H1 (cell line): ENCODE data around the gene NFATC4. TPM values are rescaled to one million over a fixed set of nuclear protein-coding genes. Genes with fewer than 3 reads are reported as not detected.

Source experiments
- CTCF ChIA-PET: fragments of 300-600 bp; sonication (Branson Sonifier 250); formaldehyde crosslinking; loops from one replicate; lab custom pipeline; 2021; ENCODE audit not compliant: partially characterized antibody; lab: Charles Lee
- POLR2A ChIA-PET: fragments of 300-600 bp; sonication (Branson Sonifier 250); formaldehyde crosslinking; loops from one replicate; lab custom pipeline; 2021; ENCODE audit warnings: inconsistent platforms; ENCODE audit not compliant: partially characterized antibody; lab: Charles Lee
- DNase-seq, 2 experiments: peaks; one replicate each; pipeline versions ENCODE4 v3.0.0 to v3.0.0-alpha.2; 2010 to 2022; ENCODE audit warnings: low spot score in 2 of 2, low read depth in 1 of 2, mixed read lengths in 1 of 2
- FAIRE-seq: peaks from 2 replicates; lab custom pipeline; 2011; peaks lifted over from hg19 to GRCh38; lab: Jason Lieb, UNC
- H2AFZ ChIP-seq: 2 replicates; pipeline ENCODE4 v1.8.1; 2012; ENCODE audit warnings: low read length, inconsistent platforms
- H2AK5ac ChIP-seq: 2 replicates; pipeline ENCODE4 v1.6.1; 2013; ENCODE audit warnings: low read depth, low read length
- H2BK120ac ChIP-seq: replicated peaks from 2 replicates; pipeline ENCODE3; 2013; ENCODE audit warnings: low read depth, low read length, inconsistent platforms
- H2BK12ac ChIP-seq: 2 replicates; pipeline ENCODE4 v1.6.1; 2013; ENCODE audit warnings: low read depth, low read length
- H2BK15ac ChIP-seq: 2 replicates; pipeline ENCODE4 v1.6.1; 2013; ENCODE audit warnings: low read length
- H2BK20ac ChIP-seq: 2 replicates; pipeline ENCODE4 v1.6.1; 2013; ENCODE audit warnings: low read length
- H2BK5ac ChIP-seq: 2 replicates; pipeline ENCODE4 v1.6.1; 2013; ENCODE audit warnings: low read depth, low read length
- H3K14ac ChIP-seq: 2 replicates; pipeline ENCODE4 v1.6.1; 2013; ENCODE audit warnings: inconsistent platforms; ENCODE audit not compliant: insufficient read length
- H3K18ac ChIP-seq: 2 replicates; pipeline ENCODE4 v1.6.1; 2013; ENCODE audit warnings: low read length; ENCODE audit errors: extremely low read depth
- H3K23ac ChIP-seq: 2 replicates; pipeline ENCODE4 v1.6.1; 2013; ENCODE audit warnings: inconsistent platforms; ENCODE audit not compliant: insufficient read length
- H3K23me2 ChIP-seq: 2 replicates; pipeline ENCODE4 v1.6.1; 2013; ENCODE audit warnings: low read depth, low read length
- H3K27ac ChIP-seq: 2 replicates; pipeline ENCODE4 v1.6.1; 2011; ENCODE audit warnings: low read depth, low read length, inconsistent platforms
- H3K27me3 ChIP-seq, 4 experiments: replicated peaks in 1 of 4; 1 replicate in 1 of 4; 2 replicates in 3 of 4; pipeline versions ENCODE4 v1.6.1 to v1.8.1; 2011 to 2013; ENCODE audit warnings: low read length in 3 of 4, mild to moderate bottlenecking in 3 of 4, inconsistent platforms in 2 of 4, mixed read lengths in 2 of 4, moderate library complexity in 1 of 4; ENCODE audit not compliant: control insufficient read depth in 3 of 4, insufficient read depth in 3 of 4; ENCODE audit errors: extremely low read depth in 1 of 4
- H3K36me3 ChIP-seq, 4 experiments: 2 replicates each; pipeline versions ENCODE4 v1.6.1 to v1.8.1; 2011 to 2013; ENCODE audit warnings: mild to moderate bottlenecking in 4 of 4, low read length in 3 of 4, moderate library complexity in 2 of 4, control low read depth in 1 of 4, inconsistent platforms in 1 of 4; ENCODE audit not compliant: insufficient read depth in 4 of 4, control insufficient read depth in 2 of 4
- H3K4ac ChIP-seq: replicated peaks from 2 replicates; pipeline ENCODE3; 2013; ENCODE audit warnings: low read length, low read depth, mixed read lengths, inconsistent platforms; ENCODE audit not compliant: insufficient read length
- H3K4me1 ChIP-seq, 4 experiments: replicated peaks in 1 of 4; 1 replicate in 1 of 4; 2 replicates in 3 of 4; pipeline versions ENCODE4 v1.6.1 to v1.8.1; 2011 to 2013; ENCODE audit warnings: low read length in 3 of 4, inconsistent platforms in 2 of 4, mixed read lengths in 1 of 4; ENCODE audit not compliant: insufficient read depth in 4 of 4, control insufficient read depth in 3 of 4
- H3K4me2 ChIP-seq, 2 experiments: 2 replicates each; pipeline versions ENCODE4 v1.6.1 to v1.8.1; 2011 to 2013; ENCODE audit warnings: low read depth in 2 of 2, low read length in 2 of 2, control low read depth in 1 of 2, inconsistent platforms in 1 of 2, mild to moderate bottlenecking in 1 of 2; ENCODE audit not compliant: insufficient read depth in 1 of 2
- H3K4me3 ChIP-seq, 4 experiments: fragments of 200-600, 300-600 bp in 1 of 4; sonication (generic), shearing (Covaris generic), sonication (Bioruptor Twin) in 1 of 4; 2 replicates each; pipeline versions ENCODE4 v1.5.1 to v1.8.1; 2011 to 2016; ENCODE audit warnings: low read length in 4 of 4, low read depth in 3 of 4, control low read depth in 2 of 4, inconsistent platforms in 2 of 4, mild to moderate bottlenecking in 2 of 4, mixed read lengths in 1 of 4, moderate library complexity in 1 of 4; ENCODE audit not compliant: insufficient read depth in 2 of 4; ENCODE audit errors: extremely low read depth in 1 of 4
- H3K56ac ChIP-seq: replicated peaks from 2 replicates; pipeline ENCODE3; 2013; ENCODE audit warnings: low read depth, mild to moderate bottlenecking, mixed read lengths, low read length, inconsistent platforms; ENCODE audit not compliant: insufficient read length
- H3K79me1 ChIP-seq: 2 replicates; pipeline ENCODE4 v1.6.1; 2013; ENCODE audit warnings: low read depth, low read length, control low read depth
- H3K79me2 ChIP-seq, 2 experiments: 2 replicates each; pipeline versions ENCODE4 v1.6.1 to v1.8.1; 2012 to 2013; ENCODE audit warnings: low read length in 2 of 2, mild to moderate bottlenecking in 2 of 2, inconsistent platforms in 1 of 2; ENCODE audit not compliant: insufficient read depth in 2 of 2, control insufficient read depth in 1 of 2
- H3K9ac ChIP-seq, 4 experiments: replicated peaks in 1 of 4; 1 replicate in 1 of 4; 2 replicates in 3 of 4; pipeline versions ENCODE4 v1.6.1 to v1.8.1; 2011 to 2013; ENCODE audit warnings: low read depth in 3 of 4, low read length in 3 of 4, control low read depth in 2 of 4, mild to moderate bottlenecking in 2 of 4, moderate library complexity in 2 of 4, inconsistent platforms in 1 of 4; ENCODE audit errors: extremely low read depth in 1 of 4
- H3K9me3 ChIP-seq, 2 experiments: 2 replicates each; pipeline versions ENCODE4 v1.6.1 to v1.8.1; 2012 to 2013; ENCODE audit warnings: mild to moderate bottlenecking in 2 of 2, moderate library complexity in 2 of 2, control low read depth in 1 of 2, inconsistent platforms in 1 of 2, low read depth in 1 of 2, low read length in 1 of 2, mixed read lengths in 1 of 2; ENCODE audit not compliant: insufficient read depth in 2 of 2
- H4K20me1 ChIP-seq, 2 experiments: replicated peaks in 1 of 2; 2 replicates each; pipeline versions ENCODE3 to v1.8.1; 2011 to 2013; ENCODE audit warnings: inconsistent platforms in 2 of 2, low read length in 2 of 2, mild to moderate bottlenecking in 1 of 2; ENCODE audit not compliant: insufficient read depth in 2 of 2, control insufficient read depth in 1 of 2
- H4K5ac ChIP-seq: 2 replicates; pipeline ENCODE4 v1.6.1; 2013; ENCODE audit warnings: low read length, low read depth, mixed read lengths, inconsistent platforms; ENCODE audit not compliant: insufficient read length
- H4K8ac ChIP-seq: 2 replicates; pipeline ENCODE4 v1.8.0; 2013; ENCODE audit warnings: mild to moderate bottlenecking, moderate library complexity, low read length, inconsistent platforms; ENCODE audit not compliant: insufficient read depth; ENCODE audit errors: extremely low read depth
- H4K91ac ChIP-seq: replicated peaks from 2 replicates; pipeline ENCODE3; 2013; ENCODE audit warnings: low read length, mixed read lengths, inconsistent platforms; ENCODE audit not compliant: insufficient read length
- ATF2 ChIP-seq: IDR thresholded peaks from 2 replicates; pipeline ENCODE4 v1.6.1; 2012; ENCODE audit warnings: low read length, inconsistent platforms
- ATF3 ChIP-seq: IDR thresholded peaks from 2 replicates; pipeline ENCODE4 v1.6.1; 2011; ENCODE audit warnings: low read depth, mild to moderate bottlenecking, low read length; ENCODE audit not compliant: insufficient read depth
- HDAC6 ChIP-seq: IDR thresholded peaks from one replicate; pipeline ENCODE4 v1.7.1; 2012; ENCODE audit warnings: low read depth, mild to moderate bottlenecking, inconsistent platforms, low read length, moderate library complexity
- KDM4A ChIP-seq: IDR thresholded peaks from one replicate; pipeline ENCODE4 v1.7.1; 2012; ENCODE audit warnings: low read depth, mild to moderate bottlenecking, moderate library complexity, low read length, inconsistent platforms; ENCODE audit not compliant: severe bottlenecking
- POU5F1 ChIP-seq: IDR thresholded peaks from 2 replicates; pipeline ENCODE4 v1.6.1; 2011; ENCODE audit warnings: low read depth, mild to moderate bottlenecking, low read length, moderate library complexity
- SP4 ChIP-seq: IDR thresholded peaks from 2 replicates; pipeline ENCODE4 v1.6.1; 2012; ENCODE audit warnings: low read length, inconsistent platforms
- SUZ12 ChIP-seq: fragments of 200-600 bp; sonication (generic); IDR thresholded peaks from 2 replicates; pipeline ENCODE4 v1.6.1; 2012; ENCODE audit warnings: mild to moderate bottlenecking, inconsistent platforms, low read length, moderate library complexity, mixed read lengths
- USF2 ChIP-seq: IDR thresholded peaks from 2 replicates; pipeline ENCODE4 v1.6.1; 2011; ENCODE audit warnings: low read length, improper control_type of control experiment
- WGBS, 2 experiments: shearing (Covaris generic) in 1 of 2; methylation state at CpG; one replicate each; pipeline versions ENCODE4 v1.1.6 to v1.1.7; 2013 to 2015; ENCODE audit warnings: low lambda C conversion rate in 2 of 2, mixed read lengths in 2 of 2, inconsistent platforms in 1 of 2, low coverage in 1 of 2, missing lambda C conversion rate in 1 of 2; ENCODE audit not compliant: insufficient replicate concordance in 2 of 2, insufficient coverage in 1 of 2, insufficient read length in 1 of 2; ENCODE audit errors: extremely low coverage in 1 of 2, missing lambda C conversion rate in 1 of 2; 5-methylcytosine and 5-hydroxymethylcytosine counted together
- polyA plus RNA-seq, 7 experiments: library from polyadenylated mRNA; depleted of rRNA in 3 of 7; stranded (reverse) in 5 of 7; unstranded in 2 of 7; fragments of >200 nt in 5 of 7; fragments of 200-250 nt in 2 of 7; gene quantifications; 1 replicate in 5 of 7; 2 replicates in 1 of 7; 4 replicates in 1 of 7; pipeline versions ENCODE4 v1.2.1 to v1.2.3, GENCODE V29; 2011 to 2013; ENCODE audit warnings: missing spikeins in 2 of 7, mixed read lengths in 2 of 7
- total RNA-seq: library from RNA; stranded (reverse); fragmentation: NEBNext Ultra II Directional; extraction: Animal tissue kit (Norgen Biotek cat#: 25700); gene quantifications from 2 replicates; pipeline ENCODE4 v1.2.1, GENCODE V29; 2021

NFATC4 gene
- total and polyA plus RNA-seq, 2 of the 8 experiments (the other 6 are each of a cell fraction or from before 2014, with no cell fraction given) = 47.3 to 50.3 TPM

- H3K4me2 ChIP-seq = no peak overlapping the region
- DNase-seq (no peak), FAIRE-seq (no peak)
- H4K8ac ChIP-seq = peak overlapping the region; percentile 57; the same call in 1 of the 2 replicates
- H2BK5ac ChIP-seq = no peak overlapping the region
- 92% methylated on average over 19 of the region's 19 CpGs; no CpG with 5 or more reads in 1 of the 2 experiments for WGBS, 2 experiments
- H3K79me2 ChIP-seq = no peaks in the 10 kb centered on the region
- H2BK15ac ChIP-seq = no peak overlapping the region
- no peak overlapping the region for H4K91ac ChIP-seq
- no peak overlapping the region for H3K18ac ChIP-seq
- H2AK5ac ChIP-seq = no peak overlapping the region
- H3K79me1 ChIP-seq = no peaks in the 10 kb centered on the region
- no peaks in the 10 kb centered on the region for H3K9me3 ChIP-seq
- no peak overlapping the region for H2AFZ ChIP-seq
- no peak overlapping the region for H3K9ac ChIP-seq
- H3K36me3 ChIP-seq = peaks cover 4 to 11% (median 7%) of the 10 kb centered on the region in 4 experiments; a peak in 5 of 8 replicates
- peaks cover 0 to 6% (median 2%) of the 10 kb centered on the region in 4 experiments; a peak in 3 of 7 replicates for H3K27me3 ChIP-seq
- no peak overlapping the region for H3K4me3 ChIP-seq
- H3K4me1 ChIP-seq = no peaks in the 10 kb centered on the region
- no peak overlapping the region for H2BK12ac ChIP-seq
- no peak overlapping the region for H3K27ac ChIP-seq
- H3K14ac ChIP-seq = no peak overlapping the region
- no peak overlapping the region for H2BK20ac ChIP-seq
- no peak overlapping the region for H2BK120ac ChIP-seq
- H3K23me2 ChIP-seq = no peaks in the 10 kb centered on the region
- no peaks in the 10 kb centered on the region for H4K20me1 ChIP-seq
- H3K56ac ChIP-seq = no peak overlapping the region
- H3K23ac ChIP-seq = no peak overlapping the region
- H3K4ac ChIP-seq = no peak overlapping the region
- no peak overlapping the region for H4K5ac ChIP-seq
- CTCF ChIA-PET = interaction anchor here (0.6 to 9.6 kb wide), 9 partner anchors 9 to 79 kb away, joined by 3 to 101 read pairs (median 10); partner anchors contain the start of genes CBLN3 and NYNRIN
- POLR2A ChIA-PET = interaction anchor here (6.3 kb wide), 1 partner anchor 13 kb away, joined by 28 read pairs; the partner anchor contains the start of genes CBLN3 and KHNYN
- TF ChIP-seq SUZ12 (no peak), SP4 (no peak), ATF2 (no peak), USF2 (no peak), POU5F1 (no peak), ATF3 (no peak), KDM4A (no peak), HDAC6 (no peak)
Observed at GRCh38 chr14:24416254-24416931, 48.4 kb downstream of the NFATC4 start.
